ENCODE data around the gene TTC13.

- TF ChIP-seq CTCF (IDR thresholded peaks at IDR 0.05) (no peak), POLR2A (IDR thresholded peaks at IDR 0.05) (no peak)
Measured at GRCh38 chr1:230926182-230926581, 52.5 kb downstream of the TTC13 start.

Measured in Peyer's patch (tissue), 4 donors.